ENCODE results near the gene NPLOC4. TPM values are rescaled to one million over a fixed set of nuclear protein-coding genes. Genes with fewer than 3 reads are reported as not detected.

The NPLOC4 gene
- total and polyA plus RNA-seq, 9 of the 15 experiments (the other 6 are each of a cell fraction or from before 2014, with no cell fraction given) = 1.5 to 116 (median 64.5) TPM

GRCh38 chr17:81638683-81639082 is 1.8 kb upstream of the NPLOC4 start:
- ChIA-PET POLR2A (interaction anchor here (0.9 to 1.2 kb wide), 3 partner anchors 8 to 21 kb away, joined by 3 to 5 read pairs (median 3); no protein-coding TSS in a partner anchor), CTCF (ENCODE audit: low intra/inter-chr PET ratio) (no interaction called here)
- 36% methylated on average over 3 of the region's 4 CpGs for WGBS (ENCODE audit: insufficient coverage, low coverage, missing lambda C conversion rate)
- peaks cover 33% of the 10 kb centered on the region for H3K79me2 ChIP-seq (ENCODE audit: control insufficient read depth, insufficient read depth, low read length)
- ATAC-seq (no peak), FAIRE-seq (no peak), DNase-seq (ENCODE audit: extremely low read depth in 1 of 4, low spot score in 3 of 4) (no peak)
- in situ Hi-C loops (cut with MboI) = no loop called here
- 0 out of 2 replicates have a peak overlapping the region, but pooled peaks have one; percentile 44 for H2AFZ ChIP-seq (ENCODE audit: low read depth, low read length)
- H3K9ac ChIP-seq (ENCODE audit: insufficient read depth in 1 of 2, low read depth in 2 of 2, low read length in 2 of 2) = peak overlapping the region in 1 of 2 experiments; percentile 74; a peak in 1 of 4 replicates
- TF ChIP-seq ZNF316 (IDR thresholded peaks at IDR 0.05) = 0 out of 2 replicates have a peak, but pooled peaks have one; percentile 5
- no peak for TF ChIP-seq PPARD (CRISPR knock-in tag; IDR thresholded peaks at IDR 0.05)
- TF ChIP-seq RBM22 (IDR thresholded peaks at IDR 0.05; ENCODE audit: low read depth, low read length, poor library complexity, severe bottlenecking) = no peak
- TF ChIP-seq TAL1 (IDR thresholded peaks at IDR 0.05) = no peak
- no peak for TF ChIP-seq SMARCC2 (IDR thresholded peaks at IDR 0.05; ENCODE audit: low read depth)
- TF ChIP-seq ZNF23 (CRISPR knock-in tag; IDR thresholded peaks at IDR 0.05) = no peak
- TF ChIP-seq NFE2 (IDR thresholded peaks at IDR 0.05; ENCODE audit: low read depth) = no peak
- TF ChIP-seq HMG20B (CRISPR knock-in tag; IDR thresholded peaks at IDR 0.05) = no peak
- TF ChIP-seq NR2C1 (IDR thresholded peaks at IDR 0.05) = no peak
- TF ChIP-seq NR2C1 (tag; IDR thresholded peaks at IDR 0.05) = 0 out of 2 replicates have a peak, but pooled peaks have one; percentile 20
- TF ChIP-seq MTA3 (IDR thresholded peaks at IDR 0.05; ENCODE audit: borderline replicate concordance) = no peak
- TF ChIP-seq NCOA1 (IDR thresholded peaks at IDR 0.05; ENCODE audit: low read depth) = no peak
- TF ChIP-seq GATAD2A (IDR thresholded peaks at IDR 0.05) = no peak
- TF ChIP-seq ZBTB43 (CRISPR knock-in tag; IDR thresholded peaks at IDR 0.05) = no peak
- 0 out of 2 replicates have a peak, but pooled peaks have one; percentile 14 for TF ChIP-seq CBFA2T3 (IDR thresholded peaks at IDR 0.05)
- no peak overlapping the region for H3K27ac ChIP-seq (ENCODE audit: extremely low read depth, low read depth, low read length)
- no peaks in the 10 kb centered on the region for H3K9me1 ChIP-seq (ENCODE audit: control insufficient read depth, insufficient read depth, low read length)
- no peaks in the 10 kb centered on the region for H3K9me3 ChIP-seq (replicated peaks; ENCODE audit: control insufficient read depth, insufficient read depth, low read depth, low read length)
- no TSS peak for BruUV-seq (replicated peaks)
- no peaks in the 10 kb centered on the region for H3K27me3 ChIP-seq (ENCODE audit: control insufficient read depth in 2 of 2, insufficient read depth in 2 of 2, low read length in 2 of 2)
- H3K4me2 ChIP-seq (ENCODE audit: insufficient read depth, low read length) = no peak overlapping the region
- no peak overlapping the region for H3K4me3 ChIP-seq
- H4K20me1 ChIP-seq (replicated peaks; ENCODE audit: control insufficient read depth, insufficient read depth, low read length) = peaks cover 6% of the 10 kb centered on the region
- H3K4me1 ChIP-seq (replicated peaks in 1 of 2; ENCODE audit: control insufficient read depth in 2 of 2, insufficient read depth in 2 of 2, low read length in 2 of 2) = peaks cover 21 to 32% of the 10 kb centered on the region in 2 experiments; a peak in 4 of 5 replicates
- H3K36me3 ChIP-seq (ENCODE audit: control insufficient read depth, insufficient read depth, low read length) = peaks cover 13% of the 10 kb centered on the region; the same call in 2 of the 3 replicates
- intact Hi-C loops (cut with micrococcal nuclease) = no loop called here

Data from K562 (cell line).